GM12891 (cell line): ENCODE measurements around the gene GPAT3.

Source experiments
- POLR2A ChIP-seq: IDR thresholded peaks from 2 replicates; pipeline ENCODE4 v1.6.1; 2011; ENCODE audit warnings: low read depth, low read length, control low read depth
- POLR2AphosphoS5 ChIP-seq: IDR thresholded peaks from 2 replicates; pipeline ENCODE4 v1.6.1; 2011; ENCODE audit warnings: low read depth, low read length, control low read depth

GRCh38 chr4:83625821-83626220 lies 89.9 kb downstream of the GPAT3 start:
- no peak for TF ChIP-seq POLR2AphosphoS5
- no peak for TF ChIP-seq POLR2A
